Measurements from ENCODE around the gene CDR2L. TPM values are rescaled to one million over a fixed set of nuclear protein-coding genes. Genes with fewer than 3 reads are reported as not detected.
A peak's percentile ranks its signal among the peaks of the same experiment; 100 is the strongest.

Gene CDR2L
- 32.7 and 33.6 TPM in 2 replicates for total RNA-seq (2014; rRNA removed; shearing (Covaris generic); ENCODE audit: low replicate concordance)

GRCh38 chr17:74987418-74987908 lies at the start of gene CDR2L:
Gene CDR2L, plus strand, starts transcription at chr17:74987632. Its CDS starts 412 bp downstream, at chr17:74988044.
- DNase-seq (ENCODE audit: low read depth): peak; percentile 91
- in situ Hi-C loops (cut with HindIII; ENCODE audit: low pct_unique_long_range_greater_than_20kb, low sequenced_read_pairs): no loop called here

- DNase-seq (ENCODE audit: low read depth): no peak
- in situ Hi-C loops (cut with HindIII; ENCODE audit: low pct_unique_long_range_greater_than_20kb, low sequenced_read_pairs): no loop called here
Measured at GRCh38 chr17:74938194-74938950, 49.1 kb upstream of the CDR2L start.

GRCh38 chr17:74939534-74939933 lies 47.9 kb upstream of the CDR2L start:
- DNase-seq (ENCODE audit: low read depth): no peak
- in situ Hi-C loops (cut with HindIII; ENCODE audit: low pct_unique_long_range_greater_than_20kb, low sequenced_read_pairs): no loop called here

GRCh38 chr17:74941128-74941725 lies 46.2 kb upstream of the CDR2L start:
- in situ Hi-C loops (cut with HindIII; ENCODE audit: low pct_unique_long_range_greater_than_20kb, low sequenced_read_pairs): no loop called here
- no peak for DNase-seq (ENCODE audit: low read depth)

GRCh38 chr17:74943808-74944522 lies 43.5 kb upstream of the CDR2L start:
- DNase-seq (ENCODE audit: low read depth): no peak
- in situ Hi-C loops (cut with HindIII; ENCODE audit: low pct_unique_long_range_greater_than_20kb, low sequenced_read_pairs): no loop called here

- no peak for DNase-seq (ENCODE audit: low read depth)
- in situ Hi-C loops (cut with HindIII; ENCODE audit: low pct_unique_long_range_greater_than_20kb, low sequenced_read_pairs): no loop called here
Measured at GRCh38 chr17:74945543-74945942, 41.9 kb upstream of the CDR2L start.

- in situ Hi-C loops (cut with HindIII; ENCODE audit: low pct_unique_long_range_greater_than_20kb, low sequenced_read_pairs): no loop called here
- no peak for DNase-seq (ENCODE audit: low read depth)
Measured at GRCh38 chr17:74946641-74947040, 40.8 kb upstream of the CDR2L start.

- in situ Hi-C loops (cut with HindIII; ENCODE audit: low pct_unique_long_range_greater_than_20kb, low sequenced_read_pairs): no loop called here
- no peak for DNase-seq (ENCODE audit: low read depth)
Measured at GRCh38 chr17:74947041-74947754, 40.2 kb upstream of the CDR2L start.

GRCh38 chr17:74949455-74950115 lies 37.8 kb upstream of the CDR2L start:
- DNase-seq (ENCODE audit: low read depth): no peak
- in situ Hi-C loops (cut with HindIII; ENCODE audit: low pct_unique_long_range_greater_than_20kb, low sequenced_read_pairs): no loop called here

- in situ Hi-C loops (cut with HindIII; ENCODE audit: low pct_unique_long_range_greater_than_20kb, low sequenced_read_pairs): no loop called here
Measured at GRCh38 chr17:74950207-74950606, 37.2 kb upstream of the CDR2L start.

GRCh38 chr17:74951065-74951464 lies 36.4 kb upstream of the CDR2L start:
- DNase-seq (ENCODE audit: low read depth): no peak
- in situ Hi-C loops (cut with HindIII; ENCODE audit: low pct_unique_long_range_greater_than_20kb, low sequenced_read_pairs): no loop called here

More at GRCh38 chr17:74950207-74950606, 37.2 kb upstream of the CDR2L start:
- no peak for DNase-seq (ENCODE audit: low read depth)

- DNase-seq (ENCODE audit: low read depth): no peak
- in situ Hi-C loops (cut with HindIII; ENCODE audit: low pct_unique_long_range_greater_than_20kb, low sequenced_read_pairs): no loop called here
Measured at GRCh38 chr17:74951680-74952421, 35.6 kb upstream of the CDR2L start.

GRCh38 chr17:74952431-74953133 lies 34.9 kb upstream of the CDR2L start:
- DNase-seq (ENCODE audit: low read depth): no peak
- in situ Hi-C loops (cut with HindIII; ENCODE audit: low pct_unique_long_range_greater_than_20kb, low sequenced_read_pairs): no loop called here

GRCh38 chr17:74953134-74953687 lies 34.2 kb upstream of the CDR2L start:
- in situ Hi-C loops (cut with HindIII; ENCODE audit: low pct_unique_long_range_greater_than_20kb, low sequenced_read_pairs): no loop called here
- DNase-seq (ENCODE audit: low read depth): no peak

GRCh38 chr17:74954115-74954514 lies 33.3 kb upstream of the CDR2L start:
- DNase-seq (ENCODE audit: low read depth): no peak
- in situ Hi-C loops (cut with HindIII; ENCODE audit: low pct_unique_long_range_greater_than_20kb, low sequenced_read_pairs): no loop called here

- DNase-seq (ENCODE audit: low read depth): no peak
- in situ Hi-C loops (cut with HindIII; ENCODE audit: low pct_unique_long_range_greater_than_20kb, low sequenced_read_pairs): no loop called here
Measured at GRCh38 chr17:74954665-74955421, 32.6 kb upstream of the CDR2L start.
